ENCODE measurements around the gene NF1.

DNA sequence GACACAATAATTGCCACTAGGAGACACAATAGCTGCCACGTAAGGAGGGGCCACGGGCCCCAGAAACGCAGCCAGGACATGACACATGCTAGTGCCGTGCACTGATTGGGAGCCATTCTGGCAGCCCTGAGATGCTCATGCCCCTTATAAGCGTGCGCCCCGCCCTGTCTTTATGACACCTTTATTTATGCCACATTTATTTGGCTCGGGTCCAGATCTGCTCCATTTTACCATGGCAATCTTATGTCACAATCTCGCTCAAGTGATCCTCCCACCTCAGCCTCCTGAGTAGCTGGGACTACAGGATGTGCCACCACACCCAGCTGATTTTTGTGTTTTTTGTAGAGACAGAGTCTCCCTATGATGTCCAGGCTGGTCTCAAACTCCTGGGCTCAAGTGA, 43.8 kb upstream of the NF1 start:
- TF ChIP-seq, protein P1, sequence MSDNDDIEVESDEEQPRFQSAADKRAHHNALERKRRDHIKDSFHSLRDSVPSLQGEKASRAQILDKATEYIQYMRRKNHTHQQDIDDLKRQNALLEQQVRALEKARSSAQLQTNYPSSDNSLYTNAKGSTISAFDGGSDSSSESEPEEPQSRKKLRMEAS (CRISPR knock-in tag; IDR thresholded peaks at IDR 0.05), result no peak
- TF ChIP-seq ELF4 (CRISPR knock-in tag; IDR thresholded peaks at IDR 0.05; ENCODE audit: low read depth) (no peak), MYBL2 (CRISPR knock-in tag; IDR thresholded peaks at IDR 0.05) (no peak), NFE2L1 (CRISPR knock-in tag; IDR thresholded peaks at IDR 0.05) (no peak), IRF2 (CRISPR knock-in tag; IDR thresholded peaks at IDR 0.05; ENCODE audit: borderline replicate concordance, low read depth) (no peak), ZNF263 (CRISPR knock-in tag; IDR thresholded peaks at IDR 0.05; ENCODE audit: low read depth) (no peak), EMX1 (CRISPR knock-in tag; IDR thresholded peaks at IDR 0.05) (no peak), ZNF121 (CRISPR knock-in tag; IDR thresholded peaks at IDR 0.05) (no peak)
- TF ChIP-seq, protein P2, sequence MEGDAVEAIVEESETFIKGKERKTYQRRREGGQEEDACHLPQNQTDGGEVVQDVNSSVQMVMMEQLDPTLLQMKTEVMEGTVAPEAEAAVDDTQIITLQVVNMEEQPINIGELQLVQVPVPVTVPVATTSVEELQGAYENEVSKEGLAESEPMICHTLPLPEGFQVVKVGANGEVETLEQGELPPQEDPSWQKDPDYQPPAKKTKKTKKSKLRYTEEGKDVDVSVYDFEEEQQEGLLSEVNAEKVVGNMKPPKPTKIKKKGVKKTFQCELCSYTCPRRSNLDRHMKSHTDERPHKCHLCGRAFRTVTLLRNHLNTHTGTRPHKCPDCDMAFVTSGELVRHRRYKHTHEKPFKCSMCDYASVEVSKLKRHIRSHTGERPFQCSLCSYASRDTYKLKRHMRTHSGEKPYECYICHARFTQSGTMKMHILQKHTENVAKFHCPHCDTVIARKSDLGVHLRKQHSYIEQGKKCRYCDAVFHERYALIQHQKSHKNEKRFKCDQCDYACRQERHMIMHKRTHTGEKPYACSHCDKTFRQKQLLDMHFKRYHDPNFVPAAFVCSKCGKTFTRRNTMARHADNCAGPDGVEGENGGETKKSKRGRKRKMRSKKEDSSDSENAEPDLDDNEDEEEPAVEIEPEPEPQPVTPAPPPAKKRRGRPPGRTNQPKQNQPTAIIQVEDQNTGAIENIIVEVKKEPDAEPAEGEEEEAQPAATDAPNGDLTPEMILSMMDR (IDR thresholded peaks at IDR 0.05), result no peak
- TF ChIP-seq, protein P3, sequence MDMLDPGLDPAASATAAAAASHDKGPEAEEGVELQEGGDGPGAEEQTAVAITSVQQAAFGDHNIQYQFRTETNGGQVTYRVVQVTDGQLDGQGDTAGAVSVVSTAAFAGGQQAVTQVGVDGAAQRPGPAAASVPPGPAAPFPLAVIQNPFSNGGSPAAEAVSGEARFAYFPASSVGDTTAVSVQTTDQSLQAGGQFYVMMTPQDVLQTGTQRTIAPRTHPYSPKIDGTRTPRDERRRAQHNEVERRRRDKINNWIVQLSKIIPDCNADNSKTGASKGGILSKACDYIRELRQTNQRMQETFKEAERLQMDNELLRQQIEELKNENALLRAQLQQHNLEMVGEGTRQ (CRISPR knock-in tag; IDR thresholded peaks at IDR 0.05), result no peak
- TF ChIP-seq, protein P4, sequence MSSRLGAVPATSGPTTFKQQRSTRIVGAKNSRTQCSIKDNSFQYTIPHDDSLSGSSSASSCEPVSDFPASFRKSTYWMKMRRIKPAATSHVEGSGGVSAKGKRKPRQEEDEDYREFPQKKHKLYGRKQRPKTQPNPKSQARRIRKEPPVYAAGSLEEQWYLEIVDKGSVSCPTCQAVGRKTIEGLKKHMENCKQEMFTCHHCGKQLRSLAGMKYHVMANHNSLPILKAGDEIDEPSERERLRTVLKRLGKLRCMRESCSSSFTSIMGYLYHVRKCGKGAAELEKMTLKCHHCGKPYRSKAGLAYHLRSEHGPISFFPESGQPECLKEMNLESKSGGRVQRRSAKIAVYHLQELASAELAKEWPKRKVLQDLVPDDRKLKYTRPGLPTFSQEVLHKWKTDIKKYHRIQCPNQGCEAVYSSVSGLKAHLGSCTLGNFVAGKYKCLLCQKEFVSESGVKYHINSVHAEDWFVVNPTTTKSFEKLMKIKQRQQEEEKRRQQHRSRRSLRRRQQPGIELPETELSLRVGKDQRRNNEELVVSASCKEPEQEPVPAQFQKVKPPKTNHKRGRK (CRISPR knock-in tag; IDR thresholded peaks at IDR 0.05; ENCODE audit: borderline replicate concordance), result no peak
- TF ChIP-seq, protein P5, sequence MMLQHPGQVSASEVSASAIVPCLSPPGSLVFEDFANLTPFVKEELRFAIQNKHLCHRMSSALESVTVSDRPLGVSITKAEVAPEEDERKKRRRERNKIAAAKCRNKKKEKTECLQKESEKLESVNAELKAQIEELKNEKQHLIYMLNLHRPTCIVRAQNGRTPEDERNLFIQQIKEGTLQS (CRISPR knock-in tag; conservative IDR thresholded peaks at IDR 0.05), result no peak
